ENCODE results near the gene HIC2.

GRCh38 chr22:21448627-21449416 is 31.7 kb downstream of the HIC2 start:
- TF ChIP-seq POLR2A (IDR thresholded peaks at IDR 0.05; ENCODE audit: low read depth) (no peak), CTCF (IDR thresholded peaks at IDR 0.05) (no peak)

Data from esophagus muscularis mucosa (tissue), 3 donors.